Stimulated activated memory B cell treated with anti-CD40 and anti-IgM and Interleukin-4, amounts not matched to agents 10 μg/mL and 1 μg/mL and 100 μg/mL, for 72 hours (primary cell): ENCODE measurements around the gene GPR132.
"Not testable (repeated sequence)": the region's sequence is repeated elsewhere in the genome, so short reads cannot be mapped to it uniquely, and the experiment has no call there.

ENCODE experiments used
- ATAC-seq: fragments of 150-1000 bp; cut with Tn5 transposase; 2 replicates; pipeline ENCODE4 v1.10.0; 2021
- H3K27ac Mint-ChIP-seq: one replicate; pipeline ENCODE4 v1.8.0; 2022; ENCODE audit warnings: mild to moderate bottlenecking, mixed read lengths
- H3K27me3 Mint-ChIP-seq: one replicate; pipeline ENCODE4 v1.8.0; 2022; ENCODE audit warnings: mixed read lengths
- H3K36me3 Mint-ChIP-seq: one replicate; pipeline ENCODE4 v1.8.0; 2022; ENCODE audit warnings: mixed read lengths
- H3K4me1 Mint-ChIP-seq: one replicate; pipeline ENCODE4 v1.8.0; 2022; ENCODE audit warnings: mixed read lengths
- H3K4me3 Mint-ChIP-seq: one replicate; pipeline ENCODE4 v1.8.0; 2022; ENCODE audit warnings: mild to moderate bottlenecking, moderate library complexity, mixed read lengths
- H3K9me3 Mint-ChIP-seq: one replicate; pipeline ENCODE4 v1.8.0; 2022; ENCODE audit warnings: mixed read lengths

The GPR132 gene

DNA sequence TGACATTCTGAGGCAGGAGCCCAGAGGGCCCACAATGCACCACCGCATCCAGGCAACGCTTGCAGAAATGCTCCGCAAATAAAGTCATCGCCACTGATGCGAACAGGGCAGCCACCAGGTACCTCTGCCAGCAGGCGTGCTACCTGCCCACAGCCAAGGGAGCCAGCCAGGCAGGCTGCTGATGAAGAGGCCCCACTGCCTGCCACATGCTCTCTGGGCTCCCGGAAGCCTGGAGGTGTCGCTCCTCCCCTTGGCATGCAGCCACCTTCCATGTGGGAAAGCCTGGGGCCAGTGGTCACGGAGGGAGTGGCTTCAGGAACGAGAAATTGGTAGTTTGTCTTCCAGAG lies 14.7 kb downstream of the GPR132 start:
- H3K27ac Mint-ChIP-seq, result no peak overlapping the region
- no peaks in the 10 kb centered on the region for H3K27me3 Mint-ChIP-seq
- H3K4me3 Mint-ChIP-seq, result no peak overlapping the region
- no peaks in the 10 kb centered on the region for H3K9me3 Mint-ChIP-seq
- H3K36me3 Mint-ChIP-seq, result peaks cover 55% of the 10 kb centered on the region
- peaks cover 30% of the 10 kb centered on the region for H3K4me1 Mint-ChIP-seq
- ATAC-seq, result no peak

DNA sequence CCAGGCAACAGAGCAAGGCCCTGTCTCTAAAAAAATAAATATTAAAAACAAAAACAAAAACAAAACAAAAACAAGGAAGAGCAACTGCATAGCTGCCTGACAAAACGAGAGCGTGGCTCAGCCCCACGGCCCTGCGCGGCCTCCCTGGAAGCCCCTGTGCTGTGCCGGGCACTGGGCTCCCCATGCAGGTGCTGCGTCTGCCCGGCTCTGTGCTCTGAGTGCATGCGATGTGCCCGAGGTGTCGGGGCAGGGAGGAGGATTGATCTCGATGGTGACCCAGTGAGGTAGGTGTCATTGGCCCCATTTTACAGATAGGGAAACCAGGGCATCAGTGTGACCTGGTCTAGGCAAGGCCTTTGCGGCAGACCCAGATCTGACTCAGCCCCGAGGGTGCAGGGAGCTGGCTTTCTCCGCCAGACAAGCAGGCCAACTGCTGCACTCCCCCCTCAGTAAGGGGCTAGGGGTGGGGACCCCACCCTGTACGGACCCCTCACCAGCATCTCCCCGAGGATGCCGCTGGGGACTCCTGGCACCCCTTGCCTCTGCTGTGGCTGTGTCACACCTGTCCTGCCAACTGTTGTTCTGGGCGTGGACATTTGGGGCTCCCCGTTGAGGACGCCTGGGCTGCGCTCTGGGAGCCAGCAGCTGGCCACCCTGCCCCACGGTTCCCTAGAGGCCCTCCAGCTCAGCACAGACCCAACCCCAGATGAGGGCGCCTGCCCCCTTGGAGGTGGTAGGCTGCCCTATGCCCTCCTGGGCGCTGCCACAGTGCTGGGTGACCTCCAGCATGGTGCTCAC lies 15.3 kb downstream of the GPR132 start:
- no peaks in the 10 kb centered on the region for H3K9me3 Mint-ChIP-seq
- peaks cover 49% of the 10 kb centered on the region for H3K36me3 Mint-ChIP-seq
- no peak overlapping the region for H3K27ac Mint-ChIP-seq

DNA sequence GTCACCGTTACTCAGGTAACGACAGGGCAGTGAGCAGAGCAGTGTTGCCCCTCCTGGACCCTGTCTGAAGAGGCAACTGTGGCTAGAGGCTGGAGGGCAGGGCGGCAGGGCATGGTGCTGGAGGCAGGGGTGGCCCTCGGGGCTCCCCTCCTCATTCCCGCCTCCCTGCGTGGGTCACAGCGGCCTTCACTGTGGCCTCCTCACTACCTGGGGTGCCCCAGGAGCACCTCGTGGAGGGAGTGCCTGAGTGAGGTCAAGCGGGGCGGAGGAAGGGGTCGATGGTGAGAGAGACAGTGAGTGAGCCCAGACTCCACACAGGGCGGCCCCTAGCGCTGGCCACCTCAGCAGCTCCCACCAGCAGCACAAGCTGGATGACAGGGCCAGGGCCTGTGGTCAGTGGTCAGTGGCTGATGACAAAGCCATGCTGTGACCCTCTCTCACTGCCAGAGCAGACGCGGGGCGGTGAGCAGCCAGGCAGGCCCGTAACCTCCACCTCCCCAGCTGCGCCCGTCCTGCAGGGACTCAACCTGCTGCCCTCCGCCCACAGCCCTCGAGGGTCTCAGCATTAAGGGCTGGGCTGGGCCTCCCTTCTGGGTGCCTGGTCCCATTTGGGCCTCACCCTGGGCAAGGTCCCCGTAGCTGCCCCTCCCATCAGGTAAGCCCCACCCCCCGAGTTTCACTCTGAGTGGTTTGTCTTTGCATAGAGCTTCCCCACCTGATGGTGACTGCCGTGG lies 17.8 kb downstream of the GPR132 start:
- Mint-ChIP-seq H3K4me3 (no peak overlapping the region), H3K4me1 (peaks cover 45% of the 10 kb centered on the region), H3K9me3 (no peaks in the 10 kb centered on the region), H3K36me3 (peaks cover 37% of the 10 kb centered on the region), H3K27ac (no peak overlapping the region), H3K27me3 (no peaks in the 10 kb centered on the region)
- ATAC-seq, result peak; percentile 24

More for the DNA sequence above, 15.3 kb downstream of the GPR132 start:
- no peak for ATAC-seq
- Mint-ChIP-seq H3K4me3 (no peak overlapping the region), H3K4me1 (peaks cover 34% of the 10 kb centered on the region), H3K27me3 (no peaks in the 10 kb centered on the region)

DNA sequence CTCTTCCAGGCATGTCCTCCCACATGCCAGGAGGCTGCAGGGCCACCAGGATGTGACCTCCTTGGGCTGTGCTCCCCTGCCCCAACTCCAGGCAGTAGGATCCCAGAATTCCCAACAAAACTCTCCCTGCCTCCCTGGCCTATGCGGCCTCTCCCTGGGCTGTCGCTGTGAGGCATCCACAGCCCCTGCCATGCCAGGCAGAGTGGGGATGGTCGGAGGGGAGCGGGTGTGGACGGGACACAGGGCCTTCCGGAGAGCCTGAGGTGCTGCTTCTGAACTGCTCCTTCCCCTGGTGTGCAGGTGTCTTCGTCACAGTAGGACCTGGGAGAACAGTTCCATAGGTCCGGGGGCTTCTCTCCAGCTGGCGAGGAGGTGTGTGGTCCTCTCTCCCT lies 18.3 kb downstream of the GPR132 start:
- Mint-ChIP-seq H3K27ac (no peak overlapping the region), H3K9me3 (no peaks in the 10 kb centered on the region), H3K36me3 (peaks cover 34% of the 10 kb centered on the region), H3K4me1 (peaks cover 43% of the 10 kb centered on the region), H3K4me3 (no peak overlapping the region), H3K27me3 (no peaks in the 10 kb centered on the region)
- no peak for ATAC-seq

DNA sequence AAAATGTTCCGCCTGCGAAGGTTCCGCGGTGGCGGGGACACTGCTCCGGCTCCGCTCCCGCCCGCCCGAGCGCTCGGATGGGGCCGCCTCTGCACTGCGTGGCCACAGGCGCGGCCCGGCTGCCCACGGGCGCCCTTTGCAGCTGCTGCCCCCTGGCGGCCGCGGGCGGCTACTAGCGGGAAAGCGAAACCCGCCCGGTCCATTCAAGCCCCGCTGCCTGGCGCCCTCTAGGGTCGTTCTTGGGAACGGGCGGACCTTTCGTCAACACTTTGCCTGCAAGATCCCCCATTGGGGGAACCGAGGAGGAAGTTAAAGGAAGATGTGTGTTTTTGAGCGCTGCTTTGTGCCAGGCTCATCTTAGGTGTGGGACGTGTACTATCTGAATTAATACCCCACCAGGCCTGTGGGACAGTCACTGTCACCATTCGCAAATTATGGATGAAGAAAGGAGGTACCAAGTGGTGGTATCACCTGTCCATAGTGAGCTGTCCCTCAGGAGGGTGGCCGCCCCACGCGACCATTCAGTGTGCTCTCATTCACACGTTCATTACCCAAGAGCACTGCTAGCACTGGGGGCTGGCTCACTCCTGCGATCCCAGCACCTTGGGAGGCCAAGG lies 19.4 kb downstream of the GPR132 start:
- peak; percentile 89 for ATAC-seq
- Mint-ChIP-seq H3K9me3 (no peaks in the 10 kb centered on the region), H3K27me3 (no peaks in the 10 kb centered on the region), H3K4me3 (no peak overlapping the region), H3K36me3 (peaks cover 24% of the 10 kb centered on the region), H3K27ac (no peak overlapping the region), H3K4me1 (peaks cover 36% of the 10 kb centered on the region)

DNA sequence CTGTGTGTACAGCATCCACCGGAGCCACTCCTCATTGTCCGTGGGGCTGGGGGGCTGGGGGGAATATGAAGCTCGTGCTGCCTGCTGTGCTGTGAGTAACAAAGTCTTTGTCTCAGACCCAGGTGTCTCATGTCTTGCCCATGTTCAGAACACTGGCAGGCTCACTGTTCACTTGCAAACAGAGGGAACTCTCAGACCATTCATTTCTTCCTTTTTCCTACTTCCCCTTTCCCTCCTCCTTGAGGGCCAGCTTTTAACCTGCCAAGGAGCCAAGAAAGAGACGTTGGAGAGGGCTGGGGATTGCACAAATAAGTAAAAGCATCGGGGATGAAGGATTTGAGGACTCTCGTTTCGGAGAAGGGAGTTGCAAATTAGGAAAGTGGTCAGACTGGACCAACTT lies 21.6 kb downstream of the GPR132 start:
- H3K4me3 Mint-ChIP-seq, result no peak overlapping the region
- no peaks in the 10 kb centered on the region for H3K9me3 Mint-ChIP-seq
- H3K36me3 Mint-ChIP-seq, result peaks cover 2% of the 10 kb centered on the region
- ATAC-seq, result no peak
- H3K27me3 Mint-ChIP-seq, result no peaks in the 10 kb centered on the region
- peaks cover 36% of the 10 kb centered on the region for H3K4me1 Mint-ChIP-seq
- H3K27ac Mint-ChIP-seq, result peak overlapping the region; percentile 41

DNA sequence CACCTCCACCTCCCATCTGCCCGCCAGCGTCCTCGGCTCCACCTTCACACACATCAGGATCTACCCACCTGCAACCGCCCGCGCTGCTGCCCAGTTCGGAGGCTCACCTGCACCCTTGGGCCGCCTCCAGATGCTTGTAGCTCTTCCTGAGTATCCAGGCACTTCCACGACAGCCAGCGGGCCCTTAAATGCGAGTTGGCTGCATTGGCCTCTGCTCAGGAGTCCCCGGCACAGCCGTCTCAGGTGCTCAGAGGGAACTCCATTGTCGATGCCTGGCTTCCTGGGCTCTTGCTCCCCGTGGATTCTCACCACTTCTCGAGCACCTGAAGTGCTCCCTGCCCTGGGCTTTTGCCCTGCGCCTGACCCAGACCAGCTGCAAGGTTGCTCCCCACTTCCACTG lies 22.4 kb downstream of the GPR132 start:
- H3K27me3 Mint-ChIP-seq, result no peaks in the 10 kb centered on the region
- no peak overlapping the region for H3K4me3 Mint-ChIP-seq
- peak overlapping the region; percentile 41 for H3K27ac Mint-ChIP-seq
- H3K9me3 Mint-ChIP-seq, result no peaks in the 10 kb centered on the region
- no peak for ATAC-seq
- H3K36me3 Mint-ChIP-seq, result no peaks in the 10 kb centered on the region
- peaks cover 31% of the 10 kb centered on the region for H3K4me1 Mint-ChIP-seq

DNA sequence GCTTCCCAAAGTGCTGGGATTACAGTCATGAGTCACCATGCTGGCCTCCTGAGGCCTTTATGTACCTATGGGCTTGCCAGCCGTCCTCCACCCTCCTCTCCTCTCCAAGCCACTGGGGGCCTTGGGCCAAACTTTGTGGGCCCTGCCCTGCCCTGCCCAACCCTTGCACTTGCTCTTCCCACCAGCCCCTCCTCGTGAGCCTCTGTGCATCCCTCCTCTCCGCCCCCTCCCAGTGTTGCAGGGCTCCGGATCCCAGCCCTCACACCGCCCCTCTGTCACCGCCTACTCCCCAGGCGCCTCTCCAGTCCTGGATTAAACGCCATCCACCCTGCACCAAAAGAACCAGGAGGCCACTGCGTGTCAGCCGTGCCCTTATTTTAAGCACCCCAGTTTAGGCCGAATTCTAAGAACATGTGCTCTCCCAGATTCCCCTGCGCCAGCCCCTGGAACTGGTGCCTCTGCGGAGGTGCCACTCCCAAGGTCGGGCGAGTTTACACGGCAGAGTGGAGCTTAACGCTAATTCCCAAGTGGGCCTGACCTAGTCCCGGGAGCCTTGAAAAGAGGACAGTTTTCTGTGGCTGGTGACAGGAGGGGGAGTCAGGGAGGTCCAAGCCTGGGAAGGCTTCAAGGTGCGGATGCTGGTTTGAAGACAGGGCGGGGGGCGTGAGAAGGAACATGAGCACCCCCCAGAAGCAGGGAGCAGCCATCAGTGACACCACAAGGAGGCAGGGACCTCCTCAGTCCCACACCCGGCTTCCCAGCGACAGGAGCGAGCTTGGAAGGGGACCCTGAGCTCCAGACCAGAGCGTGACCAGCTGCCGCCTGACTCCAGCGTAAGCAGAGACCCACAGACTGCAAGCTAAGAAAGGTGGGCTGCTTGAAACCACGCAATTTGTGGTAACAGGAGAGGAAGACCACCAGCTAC lies 23.1 kb downstream of the GPR132 start:
- no peak overlapping the region for H3K4me3 Mint-ChIP-seq
- peaks cover 24% of the 10 kb centered on the region for H3K4me1 Mint-ChIP-seq
- no peak overlapping the region for H3K27ac Mint-ChIP-seq
- no peaks in the 10 kb centered on the region for H3K27me3 Mint-ChIP-seq
- H3K9me3 Mint-ChIP-seq, result no peaks in the 10 kb centered on the region
- no peak for ATAC-seq
- H3K36me3 Mint-ChIP-seq, result no peaks in the 10 kb centered on the region

DNA sequence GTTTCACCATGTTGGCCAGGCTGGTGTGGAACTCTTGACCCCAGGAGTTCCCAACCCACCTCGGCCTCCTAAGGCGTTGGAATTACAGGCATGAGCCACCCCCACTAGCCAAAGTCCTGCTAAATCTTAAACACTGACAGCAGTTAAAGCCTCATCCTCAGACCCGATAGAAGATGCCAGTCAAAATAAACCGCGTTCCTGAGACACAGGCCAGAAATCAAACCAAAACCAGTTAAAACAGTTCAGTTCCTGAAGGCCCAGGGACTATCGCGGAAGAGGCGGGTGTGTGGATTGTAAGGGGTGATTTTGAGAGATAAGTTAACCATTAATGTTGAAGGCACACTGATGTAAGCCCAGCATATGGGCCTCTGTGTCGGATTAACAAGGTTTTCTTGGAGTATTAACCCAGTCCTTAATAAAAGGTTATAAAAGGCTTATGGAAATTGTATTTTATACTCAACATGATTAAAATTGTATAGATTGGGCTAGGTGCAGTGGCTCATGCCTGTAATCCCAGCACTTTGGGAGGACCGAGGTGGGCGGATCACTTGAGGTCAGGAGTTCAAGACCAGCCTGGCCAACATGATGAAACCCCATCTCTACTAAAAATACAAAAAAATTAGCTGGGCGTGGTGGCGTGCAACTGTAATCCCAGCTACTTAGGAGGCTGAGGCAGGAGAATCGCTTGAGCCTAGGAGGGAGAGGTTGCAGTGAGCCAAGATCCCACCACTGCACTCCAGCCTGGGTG lies 25.6 kb downstream of the GPR132 start:
- Mint-ChIP-seq H3K27ac (no peak overlapping the region), H3K9me3 (no peaks in the 10 kb centered on the region), H3K27me3 (no peaks in the 10 kb centered on the region), H3K36me3 (no peaks in the 10 kb centered on the region), H3K4me3 (no peak overlapping the region), H3K4me1 (peaks cover 8% of the 10 kb centered on the region)
- no peak for ATAC-seq

DNA sequence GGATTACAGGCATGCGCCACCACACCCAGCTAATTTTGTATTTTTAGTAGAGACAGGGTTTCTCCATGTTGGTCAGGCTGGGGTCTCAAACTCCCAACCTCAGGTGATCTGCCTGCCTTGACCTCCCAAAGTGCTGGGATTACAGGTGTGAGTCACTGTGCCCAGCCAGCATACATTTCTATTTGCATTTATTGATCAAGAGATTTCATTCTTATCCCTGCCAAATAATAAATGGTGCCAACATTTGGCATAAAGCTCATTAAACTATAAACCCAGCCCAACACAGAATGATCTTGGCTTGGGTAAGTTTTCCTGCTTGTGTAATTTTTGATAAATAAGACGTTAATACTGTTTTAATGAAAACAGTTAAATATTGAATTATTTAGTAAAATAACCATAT lies 29.6 kb downstream of the GPR132 start:
- not testable (repeated sequence) for H3K4me1 Mint-ChIP-seq, H3K36me3 Mint-ChIP-seq, H3K27ac Mint-ChIP-seq, H3K27me3 Mint-ChIP-seq, H3K4me3 Mint-ChIP-seq, H3K9me3 Mint-ChIP-seq, ATAC-seq

DNA sequence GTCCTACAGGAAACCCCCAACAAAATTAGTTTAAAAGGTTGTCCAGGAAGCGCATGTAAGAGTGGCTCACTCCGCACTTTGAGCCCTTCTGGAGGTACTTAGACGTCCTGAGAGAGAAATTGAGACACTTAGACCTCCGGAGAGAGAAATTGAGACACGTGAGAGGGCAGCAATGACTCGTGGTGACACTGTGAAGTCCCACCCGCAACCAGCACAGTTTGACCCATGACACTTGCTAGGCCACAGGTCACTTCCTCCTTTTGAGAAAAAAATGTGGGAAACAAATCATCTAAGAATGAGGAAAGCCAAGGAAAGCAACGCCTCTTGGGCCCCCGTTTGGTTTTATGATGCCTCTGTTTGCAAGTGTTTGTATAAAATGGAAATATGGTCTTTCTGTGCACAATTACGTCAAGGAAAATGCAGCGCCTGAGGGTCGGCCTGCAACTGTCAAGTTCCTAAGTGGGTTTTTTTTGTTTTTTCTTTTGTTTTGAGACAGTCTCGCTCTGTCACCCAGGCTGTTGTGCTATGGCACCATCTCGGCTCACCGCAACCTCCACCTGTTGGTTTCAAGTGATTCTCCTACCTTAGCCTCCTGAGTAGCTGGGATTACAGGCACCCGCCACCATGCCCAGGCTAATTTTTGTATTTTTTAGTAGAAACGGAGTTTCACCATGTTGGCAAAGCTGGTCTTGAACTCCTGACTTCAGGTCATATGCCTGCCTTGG lies 30.8 kb downstream of the GPR132 start:
- no peaks in the 10 kb centered on the region for H3K9me3 Mint-ChIP-seq
- H3K4me3 Mint-ChIP-seq, result no peak overlapping the region
- no peaks in the 10 kb centered on the region for H3K36me3 Mint-ChIP-seq
- H3K4me1 Mint-ChIP-seq, result peaks cover 7% of the 10 kb centered on the region
- no peak overlapping the region for H3K27ac Mint-ChIP-seq
- H3K27me3 Mint-ChIP-seq, result no peaks in the 10 kb centered on the region
- no peak for ATAC-seq

DNA sequence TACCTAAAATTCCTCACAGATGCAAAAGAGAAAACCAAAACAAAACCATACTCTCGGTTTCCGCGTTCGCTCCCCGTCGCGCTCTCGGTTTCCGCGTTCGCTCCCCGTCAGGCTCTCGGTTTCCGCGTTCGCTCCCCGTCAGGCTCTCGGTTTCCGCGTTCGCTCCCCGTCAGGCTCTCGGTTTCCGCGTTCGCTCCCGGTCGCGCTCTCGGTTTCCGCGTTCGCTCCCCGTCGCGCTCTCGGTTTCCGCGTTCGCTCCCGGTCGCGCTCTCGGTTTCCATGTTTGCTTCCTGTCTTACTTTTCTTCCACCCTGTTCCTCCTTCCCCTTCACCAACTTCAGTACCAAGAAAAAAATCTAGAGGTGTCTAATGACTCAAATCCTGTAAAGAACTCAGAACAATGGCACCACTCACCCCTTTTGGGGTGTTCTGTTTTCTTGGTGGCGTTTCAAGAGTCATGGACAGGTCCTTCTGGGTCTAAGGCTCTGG lies 31.8 kb downstream of the GPR132 start:
- H3K36me3 Mint-ChIP-seq, H3K9me3 Mint-ChIP-seq, ATAC-seq, H3K4me1 Mint-ChIP-seq, H3K27me3 Mint-ChIP-seq: not testable (repeated sequence)
- H3K27ac Mint-ChIP-seq, result peak overlapping the region; percentile 23
- peak overlapping the region; percentile 60 for H3K4me3 Mint-ChIP-seq

DNA sequence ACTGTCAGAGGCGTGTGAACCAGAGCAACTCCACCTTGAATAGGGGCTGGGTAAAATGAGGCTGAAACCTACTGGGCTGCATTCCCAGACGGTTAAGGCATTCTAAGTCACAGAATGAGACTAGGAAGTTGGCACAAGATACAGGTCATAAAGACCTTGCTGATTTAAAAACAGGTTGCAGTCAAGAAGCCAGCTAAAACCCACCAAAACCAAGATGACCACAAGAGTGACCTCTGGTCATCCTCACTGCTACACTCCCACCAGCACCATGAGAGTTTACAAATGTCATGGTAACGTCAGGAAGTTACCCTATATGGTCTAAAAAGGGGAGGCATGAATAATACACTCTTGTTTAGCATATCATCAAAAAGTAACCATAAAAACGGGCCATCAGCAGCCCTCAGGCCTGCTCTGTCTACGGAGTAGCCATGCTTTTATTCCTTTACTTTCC lies 32.8 kb downstream of the GPR132 start:
- not testable (repeated sequence) for H3K4me3 Mint-ChIP-seq, H3K4me1 Mint-ChIP-seq, H3K9me3 Mint-ChIP-seq, H3K27ac Mint-ChIP-seq, ATAC-seq, H3K36me3 Mint-ChIP-seq, H3K27me3 Mint-ChIP-seq
